ENCODE results near the gene EVPL. TPM values are rescaled to one million over a fixed set of nuclear protein-coding genes. Genes with fewer than 3 reads are reported as not detected.

EVPL gene
- under 0.01 TPM in 2 replicates for total RNA-seq

GRCh38 chr17:76027159-76027839, at the start of gene EVPL:
EVPL (minus strand) TSS chr17:76027306; CDS start chr17:76027198, 108 bp downstream.

GRCh38 chr17:76074390-76075363, 47.6 kb upstream of the EVPL start, which contains the start of gene GALR2:
GALR2 (plus strand) TSS chr17:76074781; CDS start chr17:76074884, 103 bp downstream.

GRCh38 chr17:76072148-76072858, 45.2 kb upstream of the EVPL start, which contains the start of gene SRP68:
SRP68 (minus strand) TSS chr17:76072517; CDS start chr17:76072491, 26 bp downstream.

GRCh38 chr17:76000755-76001521, 26.2 kb downstream of the EVPL start, which contains the start of gene CDK3:
CDK3 (plus strand) TSS chr17:76000855; CDS start chr17:76001426, 571 bp downstream.

GRCh38 chr17:75978938-75979704, 48.0 kb downstream of the EVPL start, which contains the start of the genes ACOX1 and TEN1:
ACOX1 (minus strand) TSS chr17:75979166; CDS start chr17:75979073, 93 bp downstream.
TEN1 (plus strand) TSS chr17:75979240; CDS start chr17:75986193, 6,953 bp downstream.

Other genes starting within 250 kb of the EVPL start
- gene UNK, start 242.5 kb downstream of the EVPL start, total RNA-seq = 8.2 and 9.4 TPM in 2 replicates
- gene UNC13D, start 182.9 kb downstream of the EVPL start, total RNA-seq = 0.19 and 0.85 TPM in 2 replicates
- 19.4 and 23.1 TPM in 2 replicates for gene WBP2, start 172.0 kb downstream of the EVPL start, total RNA-seq
- gene TRIM47, start 148.7 kb downstream of the EVPL start, total RNA-seq = 7.7 and 14.1 TPM in 2 replicates
- 13.5 and 17.6 TPM in 2 replicates for gene TRIM65, start 130.4 kb downstream of the EVPL start, total RNA-seq
- gene MRPL38, start 122.4 kb downstream of the EVPL start, total RNA-seq = 25.9 and 28.2 TPM in 2 replicates
- gene FBF1, start 86.3 kb downstream of the EVPL start, total RNA-seq = 15.0 and 21.7 TPM in 2 replicates
- gene ACOX1, start 48.1 kb downstream of the EVPL start, total RNA-seq = 52.4 and 54.8 TPM in 2 replicates
- 8.2 and 8.6 TPM in 2 replicates for gene TEN1, start 48.1 kb downstream of the EVPL start, total RNA-seq
- 0.28 and 0.38 TPM in 2 replicates for gene CDK3, start 26.5 kb downstream of the EVPL start, total RNA-seq
- 25.1 and 42.2 TPM in 2 replicates for gene SRP68, start 45.2 kb upstream of the EVPL start, total RNA-seq
- under 0.01 TPM in 1 of 2 replicates, not detected in the other for gene GALR2, start 47.5 kb upstream of the EVPL start, total RNA-seq
- not detected in 2 replicates for gene ZACN, start 51.9 kb upstream of the EVPL start, total RNA-seq
- gene EXOC7, start 76.5 kb upstream of the EVPL start, total RNA-seq = 82.9 and 87.0 TPM in 2 replicates
- gene FOXJ1, start 113.9 kb upstream of the EVPL start, total RNA-seq = not detected in 2 replicates
- gene RNF157, start 213.2 kb upstream of the EVPL start, total RNA-seq = under 0.01 TPM in 2 replicates
- 1.7 and 2.9 TPM in 2 replicates for gene UBALD2, start 238.0 kb upstream of the EVPL start, total RNA-seq

Measured in regular cardiac myocyte (primary cell).